Osteoblast (primary cell): ENCODE data around the gene HIGD1A. TPM values are rescaled to one million over a fixed set of nuclear protein-coding genes. Genes with fewer than 3 reads are reported as not detected.

ENCODE experiments used
- DNase-seq: peaks from one replicate; pipeline ENCODE4 v3.0.0; 2011; ENCODE audit warnings: low spot score, mixed read lengths; ENCODE audit not compliant: insufficient read length; ENCODE audit errors: missing footprints
- H2AFZ ChIP-seq: 2 replicates; pipeline ENCODE4 v1.6.0; 2011; ENCODE audit warnings: mild to moderate bottlenecking, low read length
- H3K27ac ChIP-seq: 2 replicates; pipeline ENCODE4 v1.5.1; 2011; ENCODE audit warnings: mild to moderate bottlenecking, low read depth, low read length, moderate library complexity
- H3K27me3 ChIP-seq: 2 replicates; pipeline ENCODE4 v1.6.0; 2012; ENCODE audit warnings: mild to moderate bottlenecking, control low read depth, inconsistent platforms, low read length, moderate library complexity; ENCODE audit not compliant: insufficient read depth
- H3K36me3 ChIP-seq: 2 replicates; pipeline ENCODE4 v1.5.1; 2011; ENCODE audit warnings: mild to moderate bottlenecking, low read length, control low read depth, moderate library complexity; ENCODE audit not compliant: insufficient read depth
- H3K4me1 ChIP-seq: 2 replicates; pipeline ENCODE4 v1.5.1; 2011; ENCODE audit warnings: mild to moderate bottlenecking, low read length, control low read depth, moderate library complexity; ENCODE audit not compliant: insufficient read depth
- H3K4me2 ChIP-seq: 2 replicates; pipeline ENCODE4 v1.6.0; 2011; ENCODE audit warnings: mild to moderate bottlenecking, low read length; ENCODE audit not compliant: insufficient read depth
- H3K4me3 ChIP-seq: fragments of 200-600 bp; sonication (generic); 3 replicates; pipeline ENCODE4 v1.5.1; 2012; ENCODE audit warnings: mild to moderate bottlenecking, low read length, inconsistent platforms; ENCODE audit not compliant: insufficient read depth
- H3K79me2 ChIP-seq: 2 replicates; pipeline ENCODE4 v1.6.0; 2012; ENCODE audit warnings: mild to moderate bottlenecking, low read length, control low read depth, inconsistent platforms; ENCODE audit not compliant: insufficient read depth
- H3K9me3 ChIP-seq: 2 replicates; pipeline ENCODE4 v1.5.1; 2011; ENCODE audit warnings: low read depth, low read length, control low read depth
- H4K20me1 ChIP-seq: 2 replicates; pipeline ENCODE4 v1.6.0; 2012; ENCODE audit warnings: mild to moderate bottlenecking, low read length, control low read depth; ENCODE audit not compliant: insufficient read depth
- small RNA-seq: library from RNA; depleted of rRNA; stranded (forward); fragments of <200 nt; gene quantifications from one replicate; pipeline ENCODE3, GENCODE V24; 2012
- total RNA-seq: library from RNA; depleted of rRNA; stranded (reverse); fragments of >200 nt; gene quantifications from 2 replicates; pipeline ENCODE4 v1.2.3, GENCODE V29; 2012
- TF ChIP-seq, protein P1 (sequence below): IDR thresholded peaks from 2 replicates; pipeline ENCODE4 v1.5.1; 2011; ENCODE audit warnings: mild to moderate bottlenecking, low read depth, low read length, moderate library complexity; ENCODE audit errors: extremely low read depth

Gene HIGD1A
- total RNA-seq, 1 donor, result 88.3 TPM

DNA sequence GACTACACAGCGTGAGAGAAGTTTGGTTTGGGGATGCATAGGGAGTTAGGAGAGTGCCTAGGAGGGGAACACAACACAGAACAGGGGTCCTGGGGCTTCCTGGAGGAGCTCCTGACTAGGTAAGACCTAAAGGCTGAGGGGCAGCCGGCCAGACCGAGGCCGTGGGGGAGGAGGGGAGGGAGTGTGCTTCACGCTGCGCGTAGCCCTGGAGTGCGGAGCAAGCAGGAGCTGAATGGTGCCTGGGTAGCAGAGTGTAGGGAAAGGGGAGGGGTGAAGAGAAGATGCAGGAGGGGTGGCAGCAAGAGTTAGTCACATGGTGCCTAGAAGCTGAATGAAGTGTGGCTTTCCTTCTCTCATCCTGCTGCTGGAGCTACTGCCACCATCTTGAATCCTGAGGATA is 69.3 kb downstream of the HIGD1A start:
- Histone ChIP-seq H3K27me3 (no peaks in the 10 kb centered on the region), H3K79me2 (no peaks in the 10 kb centered on the region), H3K27ac (no peak overlapping the region), H3K4me2 (no peak overlapping the region), H2AFZ (no peak overlapping the region), H4K20me1 (no peaks in the 10 kb centered on the region), H3K36me3 (no peaks in the 10 kb centered on the region), H3K4me3 (no peak overlapping the region), H3K4me1 (no peaks in the 10 kb centered on the region), H3K9me3 (no peaks in the 10 kb centered on the region)
- TF ChIP-seq, protein P1, sequence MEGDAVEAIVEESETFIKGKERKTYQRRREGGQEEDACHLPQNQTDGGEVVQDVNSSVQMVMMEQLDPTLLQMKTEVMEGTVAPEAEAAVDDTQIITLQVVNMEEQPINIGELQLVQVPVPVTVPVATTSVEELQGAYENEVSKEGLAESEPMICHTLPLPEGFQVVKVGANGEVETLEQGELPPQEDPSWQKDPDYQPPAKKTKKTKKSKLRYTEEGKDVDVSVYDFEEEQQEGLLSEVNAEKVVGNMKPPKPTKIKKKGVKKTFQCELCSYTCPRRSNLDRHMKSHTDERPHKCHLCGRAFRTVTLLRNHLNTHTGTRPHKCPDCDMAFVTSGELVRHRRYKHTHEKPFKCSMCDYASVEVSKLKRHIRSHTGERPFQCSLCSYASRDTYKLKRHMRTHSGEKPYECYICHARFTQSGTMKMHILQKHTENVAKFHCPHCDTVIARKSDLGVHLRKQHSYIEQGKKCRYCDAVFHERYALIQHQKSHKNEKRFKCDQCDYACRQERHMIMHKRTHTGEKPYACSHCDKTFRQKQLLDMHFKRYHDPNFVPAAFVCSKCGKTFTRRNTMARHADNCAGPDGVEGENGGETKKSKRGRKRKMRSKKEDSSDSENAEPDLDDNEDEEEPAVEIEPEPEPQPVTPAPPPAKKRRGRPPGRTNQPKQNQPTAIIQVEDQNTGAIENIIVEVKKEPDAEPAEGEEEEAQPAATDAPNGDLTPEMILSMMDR, result no peak
- DNase-seq, result peak; percentile 36

DNA sequence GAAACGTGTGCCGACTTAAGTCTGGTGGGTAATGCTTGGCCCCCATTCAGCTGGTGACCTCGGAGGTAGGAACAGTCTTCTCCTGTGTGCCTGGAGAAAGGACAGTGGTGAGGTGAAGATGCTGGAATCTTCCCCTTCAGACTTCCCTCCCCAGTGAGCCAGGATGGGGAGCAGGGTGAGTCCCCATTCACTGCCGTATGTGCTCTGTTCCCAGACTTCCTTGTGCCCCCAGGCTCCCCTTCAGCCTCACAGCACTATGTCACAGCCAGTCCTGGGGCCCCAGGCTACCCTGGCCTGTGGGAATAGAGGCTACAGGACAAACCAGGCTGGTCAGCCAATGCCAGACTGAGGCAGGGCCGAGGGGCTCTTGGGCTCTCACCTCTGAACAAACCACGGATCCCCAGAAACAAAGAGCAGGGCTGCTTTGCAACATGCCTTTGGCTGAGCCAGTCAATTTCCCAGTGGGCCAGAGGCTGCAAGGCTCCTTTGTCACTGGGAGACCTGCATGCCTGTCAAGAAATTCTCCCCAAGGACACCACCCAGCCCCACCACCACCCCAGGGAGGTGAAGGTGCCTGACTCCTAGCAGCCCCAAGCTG is 69.9 kb downstream of the HIGD1A start:
- no peaks in the 10 kb centered on the region for H3K36me3 ChIP-seq
- no peaks in the 10 kb centered on the region for H3K4me1 ChIP-seq
- TF ChIP-seq, protein P1, result no peak
- H3K27ac ChIP-seq, result no peak overlapping the region
- H2AFZ ChIP-seq, result no peak overlapping the region
- no peak overlapping the region for H3K4me2 ChIP-seq
- DNase-seq, result no peak
- no peaks in the 10 kb centered on the region for H4K20me1 ChIP-seq
- no peaks in the 10 kb centered on the region for H3K9me3 ChIP-seq
- no peak overlapping the region for H3K4me3 ChIP-seq
- no peaks in the 10 kb centered on the region for H3K27me3 ChIP-seq
- H3K79me2 ChIP-seq, result no peaks in the 10 kb centered on the region

DNA sequence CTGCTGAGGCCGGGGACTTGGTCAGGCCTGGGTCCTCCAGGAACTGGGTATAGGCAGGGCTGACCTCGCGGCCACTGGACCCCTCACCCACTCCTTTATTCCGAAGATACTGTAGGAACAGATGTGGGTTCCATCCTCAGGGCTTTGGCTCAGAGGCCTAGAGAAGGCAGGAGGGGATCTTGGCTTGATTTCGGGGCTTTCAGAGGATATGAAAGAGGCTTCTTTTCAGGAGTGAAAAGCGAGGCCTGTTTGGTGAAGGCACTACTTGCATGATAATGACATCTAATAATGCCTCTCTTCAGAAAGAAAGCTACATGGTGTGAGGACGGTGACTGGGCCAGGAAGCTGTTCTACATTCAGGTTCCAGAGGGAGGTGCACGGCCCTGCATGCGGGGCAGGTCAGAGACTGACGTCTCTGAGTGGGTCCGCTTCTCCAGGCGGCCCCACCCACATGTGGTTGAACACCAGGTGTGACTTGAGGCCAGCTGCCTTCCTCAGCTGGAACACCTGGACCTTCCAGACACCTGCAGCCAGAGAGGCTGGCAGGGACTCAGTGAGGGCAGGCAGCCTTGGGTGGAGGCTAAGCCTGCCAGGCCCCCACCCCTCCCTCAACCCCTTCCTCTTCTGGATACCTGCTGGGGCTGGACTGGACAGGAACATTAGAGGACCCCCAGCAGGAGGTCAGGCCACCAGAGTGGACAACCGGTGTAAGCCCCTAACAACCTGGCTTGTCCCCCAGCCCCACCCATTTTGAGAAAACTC is 70.6 kb downstream of the HIGD1A start:
- H3K36me3 ChIP-seq, result no peaks in the 10 kb centered on the region
- H3K27me3 ChIP-seq, result peaks cover 6% of the 10 kb centered on the region
- TF ChIP-seq, protein P1, result no peak
- no peak overlapping the region for H3K4me3 ChIP-seq
- DNase-seq, result no peak
- no peak overlapping the region for H3K4me2 ChIP-seq
- H2AFZ ChIP-seq, result no peak overlapping the region
- no peaks in the 10 kb centered on the region for H4K20me1 ChIP-seq
- H3K27ac ChIP-seq, result no peak overlapping the region
- no peaks in the 10 kb centered on the region for H3K9me3 ChIP-seq
- H3K79me2 ChIP-seq, result no peaks in the 10 kb centered on the region
- no peaks in the 10 kb centered on the region for H3K4me1 ChIP-seq

Small RNA genes lying within 50 kb of the gene (small RNA-seq; reads per million reads assigned to genes)
- not detected for gene CCDC13

Other genes with a start within 250 kb of the HIGD1A start
- gene SEC22C, start 222.5 kb downstream of the HIGD1A start, total RNA-seq, result 60.1 and 62.2 TPM in 2 replicates
- 11.6 and 12.7 TPM in 2 replicates for gene SS18L2, start 213.6 kb downstream of the HIGD1A start, total RNA-seq
- 80.3 and 98.4 TPM in 2 replicates for gene NKTR, start 203.8 kb downstream of the HIGD1A start, total RNA-seq
- gene ZBTB47, start 150.8 kb downstream of the HIGD1A start, total RNA-seq, result 39.2 and 41.3 TPM in 2 replicates
- gene KLHL40, start 119.0 kb downstream of the HIGD1A start, total RNA-seq, result not detected in 2 replicates
- not detected in 2 replicates for gene HHATL, start 101.7 kb downstream of the HIGD1A start, total RNA-seq
- gene CCDC13, start 31.2 kb downstream of the HIGD1A start, total RNA-seq, result 0.72 and 0.88 TPM in 2 replicates
- under 0.01 TPM in 1 of 2 replicates, not detected in the other for gene ACKR2, start 5.0 kb upstream of the HIGD1A start, total RNA-seq
- gene CYP8B1, start 71.4 kb upstream of the HIGD1A start, total RNA-seq, result not detected in 2 replicates
- 4.0 and 4.1 TPM in 2 replicates for gene ZNF662, start 101.7 kb upstream of the HIGD1A start, total RNA-seq
- gene GASK1A, start 174.8 kb upstream of the HIGD1A start, total RNA-seq, result 0.72 and 0.88 TPM in 2 replicates